Transverse colon (tissue), 3 donors: ENCODE measurements around the gene LAMP5.

Experiments used
- EP300 ChIP-seq: sonication (generic); formaldehyde crosslinking; IDR thresholded peaks from one replicate; pipeline ENCODE4 v1.6.1; 2017; ENCODE audit warnings: antibody characterized with exemption, low read depth
- TF ChIP-seq, protein P1 (sequence below), 5 experiments: fragments of 200-600 bp in 3 of 5; fragments of 450-650 bp in 2 of 5; sonication (generic) in 3 of 5; IDR thresholded peaks; 1 replicate in 2 of 5; 2 replicates in 3 of 5; pipeline ENCODE4 v1.5.1; 2016 to 2017; ENCODE audit warnings: antibody characterized with exemption in 5 of 5, inconsistent platforms in 3 of 5, mild to moderate bottlenecking in 2 of 5, moderate library complexity in 1 of 5

DNA sequence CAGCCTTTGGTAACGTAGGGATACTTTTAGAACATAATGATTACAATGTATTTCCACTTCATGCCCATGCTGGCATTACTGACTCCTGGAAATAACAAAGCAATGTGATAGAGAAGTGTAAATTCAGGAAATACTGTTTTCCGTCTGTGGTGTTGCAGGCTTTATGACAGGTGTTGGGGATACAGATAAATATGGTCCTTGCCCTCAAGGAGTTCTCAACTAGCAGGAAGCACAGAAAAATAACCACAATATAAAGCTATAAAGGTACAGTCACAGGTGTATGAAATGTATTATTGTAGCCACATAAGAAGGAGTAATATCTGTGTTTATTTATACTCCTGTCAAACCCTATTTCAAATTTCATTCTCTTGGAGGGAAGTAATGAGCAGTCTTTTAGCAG is 12.9 kb upstream of the LAMP5 start:
- TF ChIP-seq, protein P1, sequence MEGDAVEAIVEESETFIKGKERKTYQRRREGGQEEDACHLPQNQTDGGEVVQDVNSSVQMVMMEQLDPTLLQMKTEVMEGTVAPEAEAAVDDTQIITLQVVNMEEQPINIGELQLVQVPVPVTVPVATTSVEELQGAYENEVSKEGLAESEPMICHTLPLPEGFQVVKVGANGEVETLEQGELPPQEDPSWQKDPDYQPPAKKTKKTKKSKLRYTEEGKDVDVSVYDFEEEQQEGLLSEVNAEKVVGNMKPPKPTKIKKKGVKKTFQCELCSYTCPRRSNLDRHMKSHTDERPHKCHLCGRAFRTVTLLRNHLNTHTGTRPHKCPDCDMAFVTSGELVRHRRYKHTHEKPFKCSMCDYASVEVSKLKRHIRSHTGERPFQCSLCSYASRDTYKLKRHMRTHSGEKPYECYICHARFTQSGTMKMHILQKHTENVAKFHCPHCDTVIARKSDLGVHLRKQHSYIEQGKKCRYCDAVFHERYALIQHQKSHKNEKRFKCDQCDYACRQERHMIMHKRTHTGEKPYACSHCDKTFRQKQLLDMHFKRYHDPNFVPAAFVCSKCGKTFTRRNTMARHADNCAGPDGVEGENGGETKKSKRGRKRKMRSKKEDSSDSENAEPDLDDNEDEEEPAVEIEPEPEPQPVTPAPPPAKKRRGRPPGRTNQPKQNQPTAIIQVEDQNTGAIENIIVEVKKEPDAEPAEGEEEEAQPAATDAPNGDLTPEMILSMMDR (IDR thresholded peaks at IDR 0.05), result no peak
- TF ChIP-seq EP300, result no peak
